Effector CD4-positive, alpha-beta T cell (primary cell): Measurements from ENCODE around the gene SNX27.
"Not testable (repeated sequence)": the region's sequence is repeated elsewhere in the genome, so short reads cannot be mapped to it uniquely, and the experiment has no call there.

Experiments used
- DNase-seq: peaks from one replicate; pipeline ENCODE4 v3.0.0-alpha.2; 2020

SNX27 gene

GRCh38 chr1:151641229-151641628 is 29.4 kb downstream of the SNX27 start:
- DNase-seq: no peak

- DNase-seq: not testable (repeated sequence)
Observed at GRCh38 chr1:151643085-151643484, 31.2 kb downstream of the SNX27 start.

GRCh38 chr1:151644001-151644400 is 32.2 kb downstream of the SNX27 start:
- DNase-seq: no peak

GRCh38 chr1:151653397-151653796 is 41.5 kb downstream of the SNX27 start:
- DNase-seq: no peak

- DNase-seq: no peak
Observed at GRCh38 chr1:151655371-151655770, 43.5 kb downstream of the SNX27 start.

- DNase-seq: no peak
Observed at GRCh38 chr1:151661751-151662150, 49.9 kb downstream of the SNX27 start.

- no peak for DNase-seq
Observed at GRCh38 chr1:151668090-151668489, 56.2 kb downstream of the SNX27 start.

- DNase-seq: not testable (repeated sequence)
Observed at GRCh38 chr1:151670036-151670675, 58.3 kb downstream of the SNX27 start.

GRCh38 chr1:151673407-151673806 is 61.6 kb downstream of the SNX27 start:
- no peak for DNase-seq

- no peak for DNase-seq
Observed at GRCh38 chr1:151680391-151680790, 68.5 kb downstream of the SNX27 start.

- DNase-seq: no peak
Observed at GRCh38 chr1:151680826-151681225, 69.0 kb downstream of the SNX27 start.

GRCh38 chr1:151681923-151682322 is 70.1 kb downstream of the SNX27 start:
- no peak for DNase-seq

- not testable (repeated sequence) for DNase-seq
Observed at GRCh38 chr1:151682901-151683300, 71.1 kb downstream of the SNX27 start.

GRCh38 chr1:151684128-151684527 is 72.3 kb downstream of the SNX27 start:
- no peak for DNase-seq

- no peak for DNase-seq
Observed at GRCh38 chr1:151686561-151686960, 74.7 kb downstream of the SNX27 start.

- DNase-seq: no peak
Observed at GRCh38 chr1:151689494-151689893, 77.6 kb downstream of the SNX27 start.

- DNase-seq: no peak
Observed at GRCh38 chr1:151692226-151692625, 80.4 kb downstream of the SNX27 start.

GRCh38 chr1:151693057-151693651 is 81.3 kb downstream of the SNX27 start:
- no peak for DNase-seq

GRCh38 chr1:151701515-151701914 is 89.7 kb downstream of the SNX27 start:
- no peak for DNase-seq

- DNase-seq: no peak
Observed at GRCh38 chr1:151702936-151703335, 91.1 kb downstream of the SNX27 start.

GRCh38 chr1:151703813-151704212 is 92.0 kb downstream of the SNX27 start:
- no peak for DNase-seq

GRCh38 chr1:151704246-151704645 is 92.4 kb downstream of the SNX27 start:
- no peak for DNase-seq

- DNase-seq: no peak
Observed at GRCh38 chr1:151705146-151705545, 93.3 kb downstream of the SNX27 start.

- DNase-seq: no peak
Observed at GRCh38 chr1:151705753-151706463, 94.1 kb downstream of the SNX27 start.
